SK-N-SH (cell line): Measurements from ENCODE around the gene TXNDC16. TPM values are rescaled to one million over a fixed set of nuclear protein-coding genes. Genes with fewer than 3 reads are reported as not detected.

Experiments used
- CTCF ChIA-PET: fragments of 300-600, 350-600 bp; formaldehyde crosslinking; extraction: SDS; loops from one replicate; lab custom pipeline; 2021; lab: Yijun Ruan, JAX
- POLR2A ChIA-PET: fragments of 350-600 bp; sonication (Branson Sonifier 250); formaldehyde crosslinking; extraction: SDS; loops from one replicate; lab custom pipeline; 2020; ENCODE audit warnings: antibody characterized with exemption, inconsistent platforms; lab: Yijun Ruan, JAX
- DNase-seq: peaks from one replicate; pipeline ENCODE4 v3.0.0; 2012
- H2AFZ ChIP-seq: fragments of 200-600 bp; sonication (generic); 2 replicates; pipeline ENCODE4 v1.8.1; 2016; ENCODE audit warnings: antibody characterized with exemption, mild to moderate bottlenecking, low read depth
- H3F3A ChIP-seq: fragments of 200-600 bp; sonication (generic); replicated peaks from 2 replicates; pipeline ENCODE3; 2016; ENCODE audit warnings: antibody characterized with exemption, mild to moderate bottlenecking; ENCODE audit not compliant: insufficient read depth
- H3K27ac ChIP-seq, 2 experiments: fragments of 200-500 bp in 1 of 2; fragments of 200-600 bp in 1 of 2; sonication (Bioruptor generic) in 1 of 2; sonication (generic), shearing (Covaris generic) in 1 of 2; 2 replicates each; pipeline versions ENCODE4 v1.5.1 to v1.6.1; 2014 to 2016; ENCODE audit warnings: low read depth in 2 of 2, inconsistent platforms in 1 of 2, low read length in 1 of 2, mild to moderate bottlenecking in 1 of 2, mixed read lengths in 1 of 2
- H3K27me3 ChIP-seq: fragments of 200-600 bp; sonication (generic), shearing (Covaris generic); 2 replicates; pipeline ENCODE4 v1.6.1; 2016; ENCODE audit warnings: mixed run types; ENCODE audit not compliant: insufficient read depth
- H3K36me3 ChIP-seq, 2 experiments: fragments of 200-500 bp in 1 of 2; fragments of 200-600 bp in 1 of 2; sonication (Bioruptor generic) in 1 of 2; sonication (generic) in 1 of 2; replicated peaks in 1 of 2; 2 replicates each; pipeline versions ENCODE3 to v1.5.1; 2014 to 2016; ENCODE audit warnings: low read length in 1 of 2, mild to moderate bottlenecking in 1 of 2; ENCODE audit not compliant: insufficient read depth in 2 of 2, control insufficient read depth in 1 of 2
- H3K4me1 ChIP-seq, 2 experiments: fragments of 200-500 bp in 1 of 2; fragments of 200-600 bp in 1 of 2; sonication (Bioruptor generic) in 1 of 2; sonication (generic), shearing (Covaris generic) in 1 of 2; 2 replicates each; pipeline versions ENCODE4 v1.5.1 to v1.6.1; 2014 to 2016; ENCODE audit warnings: low read depth in 1 of 2, low read length in 1 of 2, mixed run types in 1 of 2; ENCODE audit not compliant: insufficient read depth in 2 of 2, control insufficient read depth in 1 of 2
- H3K4me2 ChIP-seq: fragments of 200-600 bp; sonication (generic), shearing (Covaris generic); 2 replicates; pipeline ENCODE4 v1.6.1; 2017; ENCODE audit warnings: mixed run types
- H3K4me3 ChIP-seq, 2 experiments: fragments of 200-500 bp in 1 of 2; fragments of 200-600 bp in 1 of 2; sonication (Bioruptor generic) in 1 of 2; sonication (generic), shearing (Covaris generic) in 1 of 2; 2 replicates each; pipeline versions ENCODE4 v1.5.1 to v1.8.1; 2014 to 2016; ENCODE audit warnings: low read depth in 2 of 2, inconsistent platforms in 1 of 2, low read length in 1 of 2, mild to moderate bottlenecking in 1 of 2, mixed read lengths in 1 of 2, moderate library complexity in 1 of 2
- H3K79me2 ChIP-seq: fragments of 200-600 bp; sonication (generic); 2 replicates; pipeline ENCODE4 v1.8.1; 2017; ENCODE audit warnings: mild to moderate bottlenecking; ENCODE audit not compliant: insufficient read depth
- H3K9ac ChIP-seq: fragments of 200-600 bp; sonication (generic); 2 replicates; pipeline ENCODE4 v1.6.1; 2017; ENCODE audit warnings: mixed run types
- H3K9me2 ChIP-seq: fragments of 200-600 bp; sonication (generic); 2 replicates; pipeline ENCODE4 v1.6.1; 2017; ENCODE audit warnings: mixed run types
- H3K9me3 ChIP-seq: fragments of 200-600 bp; sonication (generic); 2 replicates; pipeline ENCODE4 v1.6.1; 2017; ENCODE audit warnings: mixed run types, mild to moderate bottlenecking, moderate library complexity
- H4K20me1 ChIP-seq: fragments of 200-600 bp; sonication (generic); 2 replicates; pipeline ENCODE4 v1.6.1; 2017; ENCODE audit warnings: mild to moderate bottlenecking, mixed run types; ENCODE audit not compliant: insufficient read depth
- CHD2 ChIP-seq: fragments of 150-350 bp; IDR thresholded peaks from 2 replicates; pipeline ENCODE4 v1.6.1; 2018; ENCODE audit warnings: low read length; ENCODE audit not compliant: partially characterized antibody
- ELF1 ChIP-seq: IDR thresholded peaks from 2 replicates; pipeline ENCODE4 v1.4.0; 2012
- EP300 ChIP-seq, 2 experiments: IDR thresholded peaks; 2 replicates each; pipeline versions ENCODE4 v1.4.0 to v1.6.1; 2012; ENCODE audit warnings: borderline replicate concordance in 1 of 2, low read depth in 1 of 2, low read length in 1 of 2
- EZH2phosphoT487 ChIP-seq: fragments of 200-600 bp; sonication (generic); IDR thresholded peaks from 2 replicates; pipeline ENCODE4 v1.6.1; 2017; ENCODE audit warnings: low read depth, mixed run types, mild to moderate bottlenecking, antibody characterized with exemption, moderate library complexity, borderline replicate concordance
- FOSL2 ChIP-seq: IDR thresholded peaks from 2 replicates; pipeline ENCODE4 v1.4.0; 2012; ENCODE audit warnings: low read depth, mild to moderate bottlenecking, moderate library complexity, borderline replicate concordance
- FOXJ3 ChIP-seq: sonication (generic); formaldehyde crosslinking; IDR thresholded peaks from 2 replicates; pipeline ENCODE4 v1.5.1; 2020; ENCODE audit warnings: mild to moderate bottlenecking, missing genetic modification reagents
- FOXM1 ChIP-seq: IDR thresholded peaks from 2 replicates; pipeline ENCODE4 v1.4.0; 2012; ENCODE audit warnings: low read depth, mild to moderate bottlenecking
- GABPA ChIP-seq: IDR thresholded peaks from 2 replicates; pipeline ENCODE4 v1.4.0; 2012; ENCODE audit warnings: low read depth, mild to moderate bottlenecking
- JUND ChIP-seq: IDR thresholded peaks from 2 replicates; pipeline ENCODE4 v1.4.0; 2012
- MXI1 ChIP-seq: IDR thresholded peaks from 2 replicates; pipeline ENCODE4 v1.6.1; 2012; ENCODE audit warnings: mild to moderate bottlenecking, low read depth, low read length, improper control_type of control experiment
- NFIC ChIP-seq: IDR thresholded peaks from 2 replicates; pipeline ENCODE4 v1.4.0; 2012; ENCODE audit warnings: borderline replicate concordance
- NRF1 ChIP-seq: IDR thresholded peaks from 2 replicates; pipeline ENCODE4 v1.6.1; 2012; ENCODE audit warnings: low read depth, mild to moderate bottlenecking, low read length
- RAD21 ChIP-seq: IDR thresholded peaks from 2 replicates; pipeline ENCODE4 v1.6.1; 2012; ENCODE audit warnings: mild to moderate bottlenecking, low read length
- RCOR1 ChIP-seq: fragments of 150-350 bp; IDR thresholded peaks from 2 replicates; pipeline ENCODE4 v1.6.1; 2017; ENCODE audit warnings: antibody characterized with exemption, low read length
- RFX5 ChIP-seq: IDR thresholded peaks from 2 replicates; pipeline ENCODE4 v1.6.1; 2012; ENCODE audit warnings: mild to moderate bottlenecking, improper control_type of control experiment, low read length
- RXRA ChIP-seq: IDR thresholded peaks from 2 replicates; pipeline ENCODE4 v1.4.0; 2012; ENCODE audit warnings: low read depth, mild to moderate bottlenecking, borderline replicate concordance
- SIN3A ChIP-seq: IDR thresholded peaks from 2 replicates; pipeline ENCODE4 v1.6.1; 2012; ENCODE audit warnings: low read depth, mild to moderate bottlenecking, low read length, moderate library complexity, borderline replicate concordance
- SMC3 ChIP-seq: IDR thresholded peaks from 2 replicates; pipeline ENCODE4 v1.6.1; 2012; ENCODE audit warnings: low read depth, low read length, improper control_type of control experiment
- TAF1 ChIP-seq: IDR thresholded peaks from 2 replicates; pipeline ENCODE4 v1.6.1; 2012; ENCODE audit warnings: low read depth, mild to moderate bottlenecking, low read length, moderate library complexity, borderline replicate concordance
- TEAD4 ChIP-seq: IDR thresholded peaks from 2 replicates; pipeline ENCODE4 v1.4.0; 2012; ENCODE audit warnings: mild to moderate bottlenecking, borderline replicate concordance; ENCODE audit not compliant: insufficient read depth
- USF2 ChIP-seq: fragments of 150-350 bp; IDR thresholded peaks from 2 replicates; pipeline ENCODE4 v1.6.1; 2017; ENCODE audit warnings: antibody characterized with exemption, low read length, low read depth, borderline replicate concordance
- YY1 ChIP-seq: IDR thresholded peaks from 2 replicates; pipeline ENCODE4 v1.4.0; 2012; ENCODE audit warnings: low read depth, mild to moderate bottlenecking
- ZBTB33 ChIP-seq: IDR thresholded peaks from 2 replicates; pipeline ENCODE4 v1.4.0; 2012; ENCODE audit warnings: low read depth, borderline replicate concordance
- WGBS: methylation state at CpG from one replicate; pipeline ENCODE4 v1.1.6; 2017; ENCODE audit warnings: low lambda C conversion rate; 5-methylcytosine and 5-hydroxymethylcytosine counted together
- polyA plus RNA-seq, 3 experiments: library from polyadenylated mRNA; depleted of rRNA; stranded (reverse); fragments of >200 nt; gene quantifications; 2 replicates each; pipeline ENCODE4 v1.2.3, GENCODE V29; 2012
- TF ChIP-seq, protein P1 (sequence below): IDR thresholded peaks from 2 replicates; pipeline ENCODE4 v1.6.1; 2012; ENCODE audit warnings: mild to moderate bottlenecking, low read depth, low read length, moderate library complexity
- TF ChIP-seq, protein P2 (sequence below): IDR thresholded peaks from 2 replicates; pipeline ENCODE4 v1.4.0; 2012; ENCODE audit warnings: low read depth
- TF ChIP-seq, protein P3 (sequence below): fragments of 150-350 bp; IDR thresholded peaks from 2 replicates; pipeline ENCODE4 v1.6.1; 2016; ENCODE audit warnings: mild to moderate bottlenecking, low read depth, low read length

TXNDC16 gene
- polyA plus RNA-seq, 1 of the 3 experiments (the other 2 are of a cell fraction): 0.95 TPM

GRCh38 chr14:52422650-52423356 is 129.5 kb downstream of the TXNDC16 start:
- Histone ChIP-seq H3K9me2 (no peaks in the 10 kb centered on the region), H3K9me3 (no peaks in the 10 kb centered on the region), H4K20me1 (no peaks in the 10 kb centered on the region), H3K79me2 (no peaks in the 10 kb centered on the region), H3K27ac (peak overlapping the region in 1 of 2 experiments; percentile 75; a peak in 2 of 4 replicates), H3K9ac (no peak overlapping the region), H2AFZ (no peak overlapping the region), H3K36me3 (no peaks in the 10 kb centered on the region), H3F3A (no peaks in the 10 kb centered on the region), H3K4me1 (peaks cover 0 to 2% of the 10 kb centered on the region in 2 experiments; a peak in 2 of 4 replicates), H3K27me3 (no peaks in the 10 kb centered on the region), H3K4me3 (no peak overlapping the region), H3K4me2 (no peak overlapping the region)
- POLR2A ChIA-PET: interaction anchor here (0.9 to 1.3 kb wide), 2 partner anchors 109 to 129 kb away, joined by 3 to 5 read pairs; partner anchors contain the start of genes GPR137C, PTGER2 and TXNDC16
- 18% methylated on average over 2 of the region's 2 CpGs for WGBS
- CTCF ChIA-PET: interaction anchor here (0.7 to 1.6 kb wide), 3 partner anchors 14 to 123 kb away, joined by 3 to 4 read pairs (median 3); no protein-coding TSS in a partner anchor
- DNase-seq: peak; percentile 41
- TF ChIP-seq ELF1 (no peak), NRF1 (no peak), EZH2phosphoT487 (no peak), NFIC (no peak), SMC3 (no peak), CHD2 (peak; percentile 31), RAD21 (peak; percentile 25), RXRA (no peak), USF2 (no peak), MXI1 (peak; percentile 32; the same call in 1 of the 2 replicates), FOSL2 (no peak), EP300 (IDR thresholded peaks at IDR 0.05; ENCODE audit: borderline replicate concordance in 1 of 2, low read depth in 1 of 2, low read length in 1 of 2) (peak in 1 of 2 experiments; percentile 86; a peak in 2 of 4 replicates), YY1 (no peak), TAF1 (no peak), SIN3A (no peak), RFX5 (no peak), JUND (no peak), GABPA (no peak), RCOR1 (peak; percentile 44), ZBTB33 (no peak), TEAD4 (no peak), FOXJ3 (no peak), FOXM1 (no peak)
- TF ChIP-seq, protein P1, sequence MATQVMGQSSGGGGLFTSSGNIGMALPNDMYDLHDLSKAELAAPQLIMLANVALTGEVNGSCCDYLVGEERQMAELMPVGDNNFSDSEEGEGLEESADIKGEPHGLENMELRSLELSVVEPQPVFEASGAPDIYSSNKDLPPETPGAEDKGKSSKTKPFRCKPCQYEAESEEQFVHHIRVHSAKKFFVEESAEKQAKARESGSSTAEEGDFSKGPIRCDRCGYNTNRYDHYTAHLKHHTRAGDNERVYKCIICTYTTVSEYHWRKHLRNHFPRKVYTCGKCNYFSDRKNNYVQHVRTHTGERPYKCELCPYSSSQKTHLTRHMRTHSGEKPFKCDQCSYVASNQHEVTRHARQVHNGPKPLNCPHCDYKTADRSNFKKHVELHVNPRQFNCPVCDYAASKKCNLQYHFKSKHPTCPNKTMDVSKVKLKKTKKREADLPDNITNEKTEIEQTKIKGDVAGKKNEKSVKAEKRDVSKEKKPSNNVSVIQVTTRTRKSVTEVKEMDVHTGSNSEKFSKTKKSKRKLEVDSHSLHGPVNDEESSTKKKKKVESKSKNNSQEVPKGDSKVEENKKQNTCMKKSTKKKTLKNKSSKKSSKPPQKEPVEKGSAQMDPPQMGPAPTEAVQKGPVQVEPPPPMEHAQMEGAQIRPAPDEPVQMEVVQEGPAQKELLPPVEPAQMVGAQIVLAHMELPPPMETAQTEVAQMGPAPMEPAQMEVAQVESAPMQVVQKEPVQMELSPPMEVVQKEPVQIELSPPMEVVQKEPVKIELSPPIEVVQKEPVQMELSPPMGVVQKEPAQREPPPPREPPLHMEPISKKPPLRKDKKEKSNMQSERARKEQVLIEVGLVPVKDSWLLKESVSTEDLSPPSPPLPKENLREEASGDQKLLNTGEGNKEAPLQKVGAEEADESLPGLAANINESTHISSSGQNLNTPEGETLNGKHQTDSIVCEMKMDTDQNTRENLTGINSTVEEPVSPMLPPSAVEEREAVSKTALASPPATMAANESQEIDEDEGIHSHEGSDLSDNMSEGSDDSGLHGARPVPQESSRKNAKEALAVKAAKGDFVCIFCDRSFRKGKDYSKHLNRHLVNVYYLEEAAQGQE: no peak
- TF ChIP-seq, protein P2, sequence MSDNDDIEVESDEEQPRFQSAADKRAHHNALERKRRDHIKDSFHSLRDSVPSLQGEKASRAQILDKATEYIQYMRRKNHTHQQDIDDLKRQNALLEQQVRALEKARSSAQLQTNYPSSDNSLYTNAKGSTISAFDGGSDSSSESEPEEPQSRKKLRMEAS: no peak
- TF ChIP-seq, protein P3, sequence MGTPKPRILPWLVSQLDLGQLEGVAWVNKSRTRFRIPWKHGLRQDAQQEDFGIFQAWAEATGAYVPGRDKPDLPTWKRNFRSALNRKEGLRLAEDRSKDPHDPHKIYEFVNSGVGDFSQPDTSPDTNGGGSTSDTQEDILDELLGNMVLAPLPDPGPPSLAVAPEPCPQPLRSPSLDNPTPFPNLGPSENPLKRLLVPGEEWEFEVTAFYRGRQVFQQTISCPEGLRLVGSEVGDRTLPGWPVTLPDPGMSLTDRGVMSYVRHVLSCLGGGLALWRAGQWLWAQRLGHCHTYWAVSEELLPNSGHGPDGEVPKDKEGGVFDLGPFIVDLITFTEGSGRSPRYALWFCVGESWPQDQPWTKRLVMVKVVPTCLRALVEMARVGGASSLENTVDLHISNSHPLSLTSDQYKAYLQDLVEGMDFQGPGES: no peak
